Measurements from ENCODE around the gene INPP5K. TPM values are rescaled to one million over a fixed set of nuclear protein-coding genes. Genes with fewer than 3 reads are reported as not detected.

Gene INPP5K
- total RNA-seq, 1 experiment from 2014 or later: 41.9 TPM

DNA sequence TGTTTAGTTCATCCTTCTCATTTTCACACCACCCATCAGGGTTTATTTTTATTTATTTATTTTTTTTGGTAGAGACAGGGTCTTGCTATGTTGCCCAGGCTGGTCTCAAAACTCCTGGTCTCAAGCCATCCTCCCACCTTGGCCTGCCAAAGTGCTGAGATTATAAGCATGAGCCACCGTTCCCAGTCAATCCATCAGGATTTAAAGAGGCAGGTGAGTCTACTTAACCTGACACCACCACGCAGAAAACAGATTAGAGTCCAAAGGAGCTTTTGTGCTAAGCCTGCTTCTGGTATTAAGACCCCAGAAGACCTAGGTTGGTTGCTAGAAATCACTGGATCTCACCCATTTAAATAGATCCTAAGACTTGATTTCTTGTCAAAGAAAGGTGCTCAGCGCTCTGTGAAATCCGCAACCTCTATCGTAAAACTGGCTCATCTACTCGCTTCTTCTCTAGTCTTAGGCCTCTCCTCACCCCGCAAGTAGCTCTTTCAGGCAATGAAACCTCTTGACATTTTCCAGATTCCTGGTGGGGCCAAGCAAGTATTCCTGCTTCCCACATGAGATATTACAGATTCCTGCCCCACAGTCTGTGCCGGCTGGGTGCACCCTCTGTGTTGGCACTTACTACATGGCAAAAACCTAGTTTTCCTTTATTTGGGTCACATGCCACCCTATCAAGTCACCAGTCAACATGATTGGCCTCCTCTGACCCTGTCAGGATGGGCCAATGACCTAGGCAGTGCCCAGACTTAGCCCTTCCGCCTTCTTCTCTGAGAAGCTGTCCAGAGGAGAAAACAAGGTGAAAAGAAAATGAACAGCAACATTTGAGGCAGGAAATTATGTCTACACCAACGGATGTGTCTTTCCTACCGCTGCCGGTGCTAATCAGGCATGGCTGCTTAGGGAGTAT lies 37.2 kb upstream of the INPP5K start:
- no TSS peak for BruUV-seq (replicated peaks)
- Histone ChIP-seq H3K27me3 (ENCODE audit: insufficient read depth, low read depth) (no peaks in the 10 kb centered on the region), H3K36me3 (ENCODE audit: low read depth) (peaks cover 22% of the 10 kb centered on the region; the same call in 1 of the 2 replicates), H3K79me2 (ENCODE audit: low read depth) (peaks cover 20% of the 10 kb centered on the region), H3K9me2 (ENCODE audit: insufficient read depth) (no peaks in the 10 kb centered on the region), H3K9me3 (ENCODE audit: insufficient read depth, low read depth) (no peaks in the 10 kb centered on the region), H3F3A (ENCODE audit: insufficient read depth, low read depth) (peaks cover 28% of the 10 kb centered on the region), H3K4me2 (no peak overlapping the region), H3K27ac (no peak overlapping the region), H3K4me3 (no peak overlapping the region), H4K20me1 (ENCODE audit: insufficient read depth) (peaks cover 37% of the 10 kb centered on the region), H3K4me1 (replicated peaks; ENCODE audit: insufficient read depth) (no peaks in the 10 kb centered on the region), H2AFZ (no peak overlapping the region)
- no peak for DNase-seq
- intact Hi-C loops (cut with micrococcal nuclease; ENCODE audit: unreplicated experiment): no loop called here
- ChIA-PET CTCF (no interaction called here), POLR2A (ENCODE audit: unreplicated experiment) (interaction anchor here (0.7 kb wide), 1 partner anchor 49 kb away, joined by 3 read pairs; no protein-coding TSS in a partner anchor)
- TF ChIP-seq, protein P1, sequence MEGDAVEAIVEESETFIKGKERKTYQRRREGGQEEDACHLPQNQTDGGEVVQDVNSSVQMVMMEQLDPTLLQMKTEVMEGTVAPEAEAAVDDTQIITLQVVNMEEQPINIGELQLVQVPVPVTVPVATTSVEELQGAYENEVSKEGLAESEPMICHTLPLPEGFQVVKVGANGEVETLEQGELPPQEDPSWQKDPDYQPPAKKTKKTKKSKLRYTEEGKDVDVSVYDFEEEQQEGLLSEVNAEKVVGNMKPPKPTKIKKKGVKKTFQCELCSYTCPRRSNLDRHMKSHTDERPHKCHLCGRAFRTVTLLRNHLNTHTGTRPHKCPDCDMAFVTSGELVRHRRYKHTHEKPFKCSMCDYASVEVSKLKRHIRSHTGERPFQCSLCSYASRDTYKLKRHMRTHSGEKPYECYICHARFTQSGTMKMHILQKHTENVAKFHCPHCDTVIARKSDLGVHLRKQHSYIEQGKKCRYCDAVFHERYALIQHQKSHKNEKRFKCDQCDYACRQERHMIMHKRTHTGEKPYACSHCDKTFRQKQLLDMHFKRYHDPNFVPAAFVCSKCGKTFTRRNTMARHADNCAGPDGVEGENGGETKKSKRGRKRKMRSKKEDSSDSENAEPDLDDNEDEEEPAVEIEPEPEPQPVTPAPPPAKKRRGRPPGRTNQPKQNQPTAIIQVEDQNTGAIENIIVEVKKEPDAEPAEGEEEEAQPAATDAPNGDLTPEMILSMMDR (conservative IDR thresholded peaks at IDR 0.05): no peak
- TF ChIP-seq EZH2 (IDR thresholded peaks at IDR 0.05; ENCODE audit: low read depth): no peak

DNA sequence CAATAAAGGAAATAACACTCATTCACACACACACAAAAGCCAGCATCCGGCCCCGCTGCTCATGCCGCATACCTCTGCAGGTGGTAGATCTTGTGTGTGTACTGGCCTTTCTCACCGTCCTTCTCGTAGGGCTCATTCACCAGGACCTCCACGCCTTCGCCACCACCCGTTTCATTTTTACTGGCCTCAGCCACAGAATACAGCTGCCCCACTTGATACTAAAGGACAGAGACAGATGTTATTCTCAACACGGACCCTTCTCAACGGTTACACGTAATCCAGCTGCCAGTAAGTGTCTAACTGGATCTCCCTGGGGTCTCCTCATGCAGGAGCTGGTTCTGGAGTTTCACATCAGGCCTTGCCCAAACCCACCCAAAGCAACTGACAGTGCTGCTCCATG lies 36.5 kb upstream of the INPP5K start:
- intact Hi-C loops (cut with micrococcal nuclease; ENCODE audit: unreplicated experiment): no loop called here
- no peak overlapping the region for H2AFZ ChIP-seq
- ChIA-PET CTCF (no interaction called here), POLR2A (ENCODE audit: unreplicated experiment) (no interaction called here)
- H3K9me2 ChIP-seq (ENCODE audit: insufficient read depth): no peaks in the 10 kb centered on the region
- no peak for TF ChIP-seq EZH2 (IDR thresholded peaks at IDR 0.05; ENCODE audit: low read depth)
- TF ChIP-seq, protein P1 (conservative IDR thresholded peaks at IDR 0.05): no peak
- peaks cover 14% of the 10 kb centered on the region; the same call in 1 of the 2 replicates for H3K79me2 ChIP-seq (ENCODE audit: low read depth)
- DNase-seq: no peak
- no peak overlapping the region for H3K27ac ChIP-seq
- no peaks in the 10 kb centered on the region for H3K27me3 ChIP-seq (ENCODE audit: insufficient read depth, low read depth)
- H3F3A ChIP-seq (ENCODE audit: insufficient read depth, low read depth): peaks cover 28% of the 10 kb centered on the region
- H4K20me1 ChIP-seq (ENCODE audit: insufficient read depth): peaks cover 33% of the 10 kb centered on the region
- no peak overlapping the region for H3K4me3 ChIP-seq
- no peaks in the 10 kb centered on the region for H3K4me1 ChIP-seq (replicated peaks; ENCODE audit: insufficient read depth)
- peaks cover 22% of the 10 kb centered on the region; the same call in 1 of the 2 replicates for H3K36me3 ChIP-seq (ENCODE audit: low read depth)
- no peak overlapping the region for H3K4me2 ChIP-seq
- no TSS peak for BruUV-seq (replicated peaks)
- no peaks in the 10 kb centered on the region for H3K9me3 ChIP-seq (ENCODE audit: insufficient read depth, low read depth)

DNA sequence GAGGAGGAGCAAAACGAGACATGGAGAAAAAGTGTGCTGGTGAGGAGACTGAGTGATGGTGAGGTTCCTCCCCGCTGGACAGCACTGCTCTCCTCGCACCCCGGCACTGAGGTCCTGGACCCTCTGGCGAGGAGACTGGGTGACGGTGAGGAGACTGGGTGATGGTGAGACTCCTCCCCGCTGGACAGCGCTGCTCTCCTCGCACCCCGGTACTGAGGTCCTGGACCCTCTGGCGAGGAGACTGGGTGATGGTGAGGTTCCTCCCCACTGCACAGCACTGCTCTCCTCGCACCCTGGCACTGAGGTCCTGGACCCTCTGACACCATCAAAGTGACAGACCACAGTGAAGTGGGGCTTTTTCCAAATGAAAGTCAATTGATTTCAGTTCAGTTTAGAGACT lies 35.3 kb upstream of the INPP5K start:
- H3K9me2 ChIP-seq (ENCODE audit: insufficient read depth): no peaks in the 10 kb centered on the region
- CTCF ChIA-PET: no interaction called here
- H3K27ac ChIP-seq: no peak overlapping the region
- H2AFZ ChIP-seq: no peak overlapping the region
- no peak for DNase-seq
- 0 out of 2 replicates have a peak, but pooled peaks cover 7% of the 10 kb centered on the region for H3K79me2 ChIP-seq (ENCODE audit: low read depth)
- no peak overlapping the region for H3K4me2 ChIP-seq
- H3K9me3 ChIP-seq (ENCODE audit: insufficient read depth, low read depth): no peaks in the 10 kb centered on the region
- H3K36me3 ChIP-seq (ENCODE audit: low read depth): peaks cover 13% of the 10 kb centered on the region; the same call in 1 of the 2 replicates
- peaks cover 22% of the 10 kb centered on the region for H3F3A ChIP-seq (ENCODE audit: insufficient read depth, low read depth)
- no peak for TF ChIP-seq EZH2 (IDR thresholded peaks at IDR 0.05; ENCODE audit: low read depth)
- TF ChIP-seq, protein P1 (conservative IDR thresholded peaks at IDR 0.05): no peak
- intact Hi-C loops (cut with micrococcal nuclease; ENCODE audit: unreplicated experiment): no loop called here
- H3K27me3 ChIP-seq (ENCODE audit: insufficient read depth, low read depth): no peaks in the 10 kb centered on the region
- H3K4me3 ChIP-seq: no peak overlapping the region
- H4K20me1 ChIP-seq (ENCODE audit: insufficient read depth): peaks cover 22% of the 10 kb centered on the region
- POLR2A ChIA-PET (ENCODE audit: unreplicated experiment): interaction anchor here (0.7 kb wide), 1 partner anchor 242 kb away, joined by 5 read pairs; no protein-coding TSS in a partner anchor
- H3K4me1 ChIP-seq (replicated peaks; ENCODE audit: insufficient read depth): no peaks in the 10 kb centered on the region
- BruUV-seq (replicated peaks): no TSS peak

All from PC-9 (cell line).